OCI-LY3 (cell line): ENCODE results near the gene LMX1B.
"Not testable (repeated sequence)": the region's sequence is repeated elsewhere in the genome, so short reads cannot be mapped to it uniquely, and the experiment has no call there.

Source experiments
- H2AFZ ChIP-seq: fragments of 200-600, 300-600 bp; shearing (Covaris generic); 2 replicates; pipeline ENCODE4 v1.6.0; 2014; ENCODE audit warnings: antibody characterized with exemption, low read depth, low read length
- H3K27ac ChIP-seq: fragments of 200-600, 300-600 bp; sonication (generic); 2 replicates; pipeline ENCODE4 v1.5.1; 2014; ENCODE audit warnings: mild to moderate bottlenecking, low read length, moderate library complexity, mixed read lengths
- H3K27me3 ChIP-seq: fragments of 200-600, 300-600 bp; sonication (generic); 2 replicates; pipeline ENCODE4 v1.6.1; 2014; ENCODE audit warnings: low read depth, low read length, mixed read lengths
- H3K36me3 ChIP-seq: fragments of 200-600, 300-600 bp; sonication (generic); replicated peaks from 2 replicates; pipeline ENCODE3; 2014; ENCODE audit warnings: low read depth, low read length, mixed read lengths
- H3K4me1 ChIP-seq: fragments of 300-600, 200-600 bp; sonication (generic); 2 replicates; pipeline ENCODE4 v1.6.1; 2014; ENCODE audit warnings: low read length, mixed read lengths
- H3K4me2 ChIP-seq: fragments of 200-600, 300-600 bp; sonication (generic); 2 replicates; pipeline ENCODE4 v1.6.1; 2014; ENCODE audit warnings: low read length, mixed read lengths
- H3K4me3 ChIP-seq: fragments of 300-600, 200-600 bp; sonication (generic); 2 replicates; pipeline ENCODE4 v1.5.1; 2014; ENCODE audit warnings: antibody characterized with exemption, mild to moderate bottlenecking, low read length, moderate library complexity
- H3K79me2 ChIP-seq: fragments of 300-600, 200-600 bp; shearing (Covaris generic); 2 replicates; pipeline ENCODE4 v1.6.1; 2014; ENCODE audit warnings: mild to moderate bottlenecking, low read length, mixed read lengths
- H3K9ac ChIP-seq: fragments of 300-600, 200-600 bp; shearing (Covaris generic); 2 replicates; pipeline ENCODE4 v1.6.0; 2014; ENCODE audit warnings: mild to moderate bottlenecking, low read length, moderate library complexity
- H3K9me3 ChIP-seq: fragments of 200-600, 300-600 bp; shearing (Covaris generic); 2 replicates; pipeline ENCODE4 v1.6.1; 2014; ENCODE audit warnings: low read length, mixed read lengths; ENCODE audit not compliant: insufficient read depth
- H4K20me1 ChIP-seq: fragments of 200-600, 300-600 bp; sonication (generic); 2 replicates; pipeline ENCODE4 v1.6.1; 2016; ENCODE audit warnings: low read length, mixed read lengths; ENCODE audit not compliant: insufficient read depth
- EZH2phosphoT487 ChIP-seq: fragments of 200-600 bp; shearing (Covaris generic); IDR thresholded peaks from 2 replicates; pipeline ENCODE4 v1.6.1; 2018; ENCODE audit warnings: antibody characterized with exemption, mixed run types, low read depth
- TF ChIP-seq, protein P1 (sequence below): fragments of 200-600, 300-600 bp; sonication (generic); IDR thresholded peaks from 2 replicates; pipeline ENCODE4 v1.5.1; 2014; ENCODE audit warnings: antibody characterized with exemption, low read length, low read depth

Gene LMX1B

DNA sequence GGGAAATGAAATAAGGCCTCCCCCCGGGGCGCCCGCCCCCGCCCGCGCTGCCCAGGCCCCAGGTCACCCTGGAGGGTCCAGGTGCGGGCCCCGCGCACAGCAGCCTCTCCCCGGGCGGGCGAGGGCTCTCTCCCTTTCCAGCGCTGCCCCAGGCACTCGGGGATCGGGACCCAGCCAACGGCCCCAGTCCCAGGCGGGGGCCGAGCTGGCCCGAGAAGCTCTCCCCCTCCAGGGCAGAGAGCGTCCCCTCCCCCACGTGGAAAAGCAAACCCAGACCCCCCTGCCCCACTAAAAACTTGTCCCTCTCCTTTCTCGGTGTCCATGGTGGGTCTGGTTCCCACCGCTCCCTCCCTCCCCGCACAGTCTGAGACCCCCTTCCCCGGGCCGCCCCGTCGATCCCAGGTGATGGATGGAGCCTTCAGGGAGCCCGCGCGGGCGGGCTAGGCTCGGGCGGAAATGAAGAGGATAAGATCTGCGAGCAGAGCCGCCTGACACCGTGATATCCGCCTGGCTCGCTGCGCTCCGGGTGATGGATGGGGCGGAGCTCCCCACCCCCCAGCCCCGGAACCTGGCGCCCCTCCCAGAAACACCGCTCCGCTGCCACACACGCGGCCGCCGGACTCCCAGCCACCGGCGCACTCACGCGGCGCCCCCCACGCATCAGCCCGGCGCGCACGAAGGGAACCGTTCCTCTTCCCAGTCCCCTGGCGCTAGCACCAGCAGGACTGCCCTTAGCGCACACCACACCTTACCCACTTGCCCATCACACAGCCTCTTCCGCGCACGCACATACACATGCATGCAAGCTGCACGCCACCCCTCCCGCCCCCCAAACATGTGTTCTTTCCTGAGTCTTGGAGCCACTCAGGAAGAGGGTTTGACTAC, 109.4 kb downstream of the LMX1B start:
- H3K79me2 ChIP-seq = no peaks in the 10 kb centered on the region
- peaks cover 22% of the 10 kb centered on the region for H3K4me1 ChIP-seq
- H3K27ac ChIP-seq = peak overlapping the region; percentile 81
- H3K9me3 ChIP-seq = no peaks in the 10 kb centered on the region
- peak overlapping the region; percentile 82 for H3K4me2 ChIP-seq
- no peaks in the 10 kb centered on the region for H3K36me3 ChIP-seq
- no peaks in the 10 kb centered on the region for H3K27me3 ChIP-seq
- H2AFZ ChIP-seq = peak overlapping the region; percentile 66; the same call in 1 of the 2 replicates
- H3K4me3 ChIP-seq = peak overlapping the region; percentile 93
- H4K20me1 ChIP-seq = no peaks in the 10 kb centered on the region
- peak overlapping the region; percentile 98 for H3K9ac ChIP-seq
- TF ChIP-seq, protein P1, sequence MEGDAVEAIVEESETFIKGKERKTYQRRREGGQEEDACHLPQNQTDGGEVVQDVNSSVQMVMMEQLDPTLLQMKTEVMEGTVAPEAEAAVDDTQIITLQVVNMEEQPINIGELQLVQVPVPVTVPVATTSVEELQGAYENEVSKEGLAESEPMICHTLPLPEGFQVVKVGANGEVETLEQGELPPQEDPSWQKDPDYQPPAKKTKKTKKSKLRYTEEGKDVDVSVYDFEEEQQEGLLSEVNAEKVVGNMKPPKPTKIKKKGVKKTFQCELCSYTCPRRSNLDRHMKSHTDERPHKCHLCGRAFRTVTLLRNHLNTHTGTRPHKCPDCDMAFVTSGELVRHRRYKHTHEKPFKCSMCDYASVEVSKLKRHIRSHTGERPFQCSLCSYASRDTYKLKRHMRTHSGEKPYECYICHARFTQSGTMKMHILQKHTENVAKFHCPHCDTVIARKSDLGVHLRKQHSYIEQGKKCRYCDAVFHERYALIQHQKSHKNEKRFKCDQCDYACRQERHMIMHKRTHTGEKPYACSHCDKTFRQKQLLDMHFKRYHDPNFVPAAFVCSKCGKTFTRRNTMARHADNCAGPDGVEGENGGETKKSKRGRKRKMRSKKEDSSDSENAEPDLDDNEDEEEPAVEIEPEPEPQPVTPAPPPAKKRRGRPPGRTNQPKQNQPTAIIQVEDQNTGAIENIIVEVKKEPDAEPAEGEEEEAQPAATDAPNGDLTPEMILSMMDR = no peak
- TF ChIP-seq EZH2phosphoT487 = no peak

DNA sequence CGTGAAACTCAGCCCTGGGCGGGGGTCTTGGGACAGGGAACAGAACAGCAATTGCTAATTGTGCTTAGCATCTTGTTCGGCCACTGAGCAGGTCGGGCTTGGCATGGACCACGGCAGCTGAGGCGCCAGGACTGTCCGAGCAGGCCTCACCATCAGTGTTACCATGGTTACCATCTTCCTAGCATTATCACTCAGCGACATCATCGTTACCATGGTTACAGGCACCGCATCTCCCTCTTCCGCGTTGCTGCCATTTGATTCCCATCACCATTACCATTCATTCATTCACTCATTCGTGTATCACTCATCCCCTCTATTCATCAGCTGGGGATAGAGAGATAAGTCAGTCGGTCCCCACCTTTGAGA, 110.1 kb downstream of the LMX1B start:
- H3K27me3 ChIP-seq = no peaks in the 10 kb centered on the region
- H4K20me1 ChIP-seq = no peaks in the 10 kb centered on the region
- H3K9me3 ChIP-seq = no peaks in the 10 kb centered on the region
- H3K4me2 ChIP-seq = peak overlapping the region; percentile 82
- peak overlapping the region; percentile 98 for H3K9ac ChIP-seq
- no peaks in the 10 kb centered on the region for H3K79me2 ChIP-seq
- H3K27ac ChIP-seq = peak overlapping the region; percentile 81
- H3K4me1 ChIP-seq = peaks cover 22% of the 10 kb centered on the region
- TF ChIP-seq EZH2phosphoT487 = no peak
- TF ChIP-seq, protein P1 = no peak
- H3K36me3 ChIP-seq = no peaks in the 10 kb centered on the region
- H3K4me3 ChIP-seq = peak overlapping the region; percentile 93
- peak overlapping the region; percentile 66; the same call in 1 of the 2 replicates for H2AFZ ChIP-seq

DNA sequence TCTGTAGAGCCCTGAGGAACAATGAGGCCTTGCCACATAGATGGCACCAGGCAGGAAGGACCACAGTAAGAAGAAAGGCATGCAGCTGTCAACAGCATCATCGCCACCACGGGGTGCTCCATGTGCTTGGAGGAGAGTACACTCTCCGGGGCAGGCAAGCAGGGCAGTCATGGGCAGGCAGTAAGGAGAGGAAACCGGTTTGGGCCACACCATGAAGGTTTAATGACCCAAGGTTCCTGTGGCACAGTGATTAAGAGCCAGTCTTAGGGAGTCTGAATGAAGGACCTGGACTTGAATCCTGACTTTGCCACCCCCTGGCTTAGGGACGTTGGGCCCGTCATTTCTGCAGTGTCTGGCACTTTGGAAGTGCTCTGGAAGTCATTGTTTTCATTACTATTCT, 110.5 kb downstream of the LMX1B start:
- Histone ChIP-seq H3K36me3 (no peaks in the 10 kb centered on the region), H3K79me2 (no peaks in the 10 kb centered on the region), H3K27me3 (no peaks in the 10 kb centered on the region), H4K20me1 (no peaks in the 10 kb centered on the region), H3K9ac (no peak overlapping the region), H2AFZ (no peak overlapping the region), H3K27ac (no peak overlapping the region), H3K4me2 (no peak overlapping the region), H3K4me1 (peaks cover 22% of the 10 kb centered on the region), H3K4me3 (no peak overlapping the region), H3K9me3 (no peaks in the 10 kb centered on the region)
- TF ChIP-seq, protein P1 = no peak
- TF ChIP-seq EZH2phosphoT487 = no peak

DNA sequence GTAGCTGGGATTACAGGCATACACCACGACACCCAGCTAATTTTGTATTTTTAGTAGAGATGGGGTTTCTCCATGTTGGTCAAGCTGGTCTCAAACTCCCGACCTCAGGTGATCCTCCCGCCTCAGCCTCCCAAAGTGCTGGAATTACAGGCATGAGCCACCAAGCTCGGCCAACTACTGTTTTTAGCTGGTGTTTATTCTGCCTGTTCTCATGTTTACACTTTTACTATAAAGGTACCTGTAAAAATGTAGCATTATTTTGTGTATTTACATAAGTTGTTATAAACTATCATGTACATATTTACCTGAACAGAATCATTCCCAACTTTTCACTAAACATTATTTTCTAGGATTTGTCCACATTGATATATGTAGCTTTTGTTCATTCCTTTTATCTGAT, 111.8 kb downstream of the LMX1B start:
- H3K27ac ChIP-seq, H3K9me3 ChIP-seq, H3K27me3 ChIP-seq, H3K9ac ChIP-seq, H3K79me2 ChIP-seq, H3K4me3 ChIP-seq, H3K36me3 ChIP-seq, H3K4me2 ChIP-seq, H2AFZ ChIP-seq, H4K20me1 ChIP-seq: not testable (repeated sequence)
- peaks cover 12% of the 10 kb centered on the region for H3K4me1 ChIP-seq

DNA sequence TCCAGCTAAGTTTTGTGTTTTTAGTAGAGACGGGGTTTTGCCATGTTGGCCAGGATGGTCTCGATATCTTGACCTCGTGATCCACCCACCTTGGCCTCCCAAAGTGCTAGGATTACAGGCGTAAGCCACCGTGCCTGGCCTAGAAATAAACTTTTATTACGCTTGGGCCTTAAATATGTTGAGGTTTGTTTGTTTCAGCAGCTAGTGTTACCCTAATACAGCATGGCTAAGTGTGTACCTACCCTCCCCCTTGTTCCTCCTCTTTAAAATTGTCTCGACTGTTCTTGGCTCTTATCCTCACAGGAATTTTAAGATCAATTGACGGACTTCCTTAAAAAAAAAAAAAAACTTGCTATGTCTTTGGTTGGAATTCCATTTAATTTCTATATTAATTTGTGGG, 114.5 kb downstream of the LMX1B start:
- not testable (repeated sequence) for H3K4me3 ChIP-seq, H3K4me2 ChIP-seq, H2AFZ ChIP-seq

DNA sequence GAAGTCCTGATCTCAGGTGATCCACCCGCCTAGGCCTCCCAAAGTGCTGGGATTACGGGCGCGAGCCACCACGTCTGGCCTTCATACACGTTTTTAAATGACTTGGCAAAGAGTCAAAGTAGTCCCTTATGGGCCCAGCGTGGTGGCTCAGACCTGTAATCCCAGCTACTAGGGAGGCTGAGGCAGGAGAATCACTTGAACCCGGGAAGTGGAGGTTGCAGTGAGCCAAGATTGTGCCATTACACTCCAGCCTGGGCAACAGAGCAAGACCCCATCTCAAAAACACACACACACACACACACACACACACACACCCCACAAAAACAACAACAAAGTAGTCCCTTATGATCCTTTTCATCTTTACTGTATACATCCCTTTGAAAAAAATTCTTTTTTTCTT, 116.9 kb downstream of the LMX1B start:
- H3K9me3 ChIP-seq, H3K36me3 ChIP-seq, H4K20me1 ChIP-seq, H3K9ac ChIP-seq, H3K79me2 ChIP-seq, H2AFZ ChIP-seq, H3K4me2 ChIP-seq, H3K4me3 ChIP-seq, H3K27me3 ChIP-seq, H3K27ac ChIP-seq, H3K4me1 ChIP-seq: not testable (repeated sequence)

More for the DNA sequence above, 114.5 kb downstream of the LMX1B start:
- not testable (repeated sequence) for H3K27me3 ChIP-seq, H3K79me2 ChIP-seq, H3K27ac ChIP-seq, H3K36me3 ChIP-seq, H3K9me3 ChIP-seq, H3K4me1 ChIP-seq, H4K20me1 ChIP-seq, H3K9ac ChIP-seq
